ENCODE measurements around the gene GPC3.

DNA sequence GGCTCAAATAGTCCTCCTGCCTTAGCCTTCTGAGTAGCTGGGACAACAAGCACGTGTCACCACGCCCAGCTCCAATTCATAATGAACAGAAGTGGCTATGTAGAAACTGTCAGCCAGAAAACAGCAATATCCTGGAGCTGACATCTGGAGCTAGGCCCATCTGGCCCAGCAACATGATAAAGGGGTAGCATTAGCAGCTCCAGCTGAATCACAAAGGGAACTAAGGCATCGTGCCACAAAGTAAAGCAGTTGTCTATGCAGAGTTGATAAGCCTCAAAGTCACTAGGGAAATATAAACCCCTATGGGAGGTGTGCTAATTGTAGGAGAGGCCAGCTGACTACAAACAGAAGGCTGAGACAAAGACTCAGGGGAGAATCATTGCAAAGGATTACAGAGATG is 299.6 kb downstream of the GPC3 start:
- TF ChIP-seq, protein P1, sequence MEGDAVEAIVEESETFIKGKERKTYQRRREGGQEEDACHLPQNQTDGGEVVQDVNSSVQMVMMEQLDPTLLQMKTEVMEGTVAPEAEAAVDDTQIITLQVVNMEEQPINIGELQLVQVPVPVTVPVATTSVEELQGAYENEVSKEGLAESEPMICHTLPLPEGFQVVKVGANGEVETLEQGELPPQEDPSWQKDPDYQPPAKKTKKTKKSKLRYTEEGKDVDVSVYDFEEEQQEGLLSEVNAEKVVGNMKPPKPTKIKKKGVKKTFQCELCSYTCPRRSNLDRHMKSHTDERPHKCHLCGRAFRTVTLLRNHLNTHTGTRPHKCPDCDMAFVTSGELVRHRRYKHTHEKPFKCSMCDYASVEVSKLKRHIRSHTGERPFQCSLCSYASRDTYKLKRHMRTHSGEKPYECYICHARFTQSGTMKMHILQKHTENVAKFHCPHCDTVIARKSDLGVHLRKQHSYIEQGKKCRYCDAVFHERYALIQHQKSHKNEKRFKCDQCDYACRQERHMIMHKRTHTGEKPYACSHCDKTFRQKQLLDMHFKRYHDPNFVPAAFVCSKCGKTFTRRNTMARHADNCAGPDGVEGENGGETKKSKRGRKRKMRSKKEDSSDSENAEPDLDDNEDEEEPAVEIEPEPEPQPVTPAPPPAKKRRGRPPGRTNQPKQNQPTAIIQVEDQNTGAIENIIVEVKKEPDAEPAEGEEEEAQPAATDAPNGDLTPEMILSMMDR (conservative IDR thresholded peaks at IDR 0.05; ENCODE audit: low read depth, low read length): no peak
- TF ChIP-seq POLR2A (IDR thresholded peaks at IDR 0.05; ENCODE audit: low read depth, low read length) (no peak), FOS (IDR thresholded peaks at IDR 0.05; ENCODE audit: low read depth, low read length) (no peak), RFX5 (IDR thresholded peaks at IDR 0.05; ENCODE audit: low read depth, low read length) (no peak)

All from IMR-90 (cell line).